K562 (cell line): ENCODE results near the gene NDUFC2. TPM values are rescaled to one million over a fixed set of nuclear protein-coding genes. Genes with fewer than 3 reads are reported as not detected.
A peak's percentile ranks its signal among the peaks of the same experiment; 100 is the strongest.

Experiments used
- ELF4 ChIP-seq: fragments of 450-650 bp; formaldehyde crosslinking; IDR thresholded peaks from 2 replicates; pipeline ENCODE4 v1.4.0; 2022; ENCODE audit warnings: missing genetic modification characterization
- GTF2A2 ChIP-seq: IDR thresholded peaks from 2 replicates; pipeline ENCODE4 v1.6.1; 2016; ENCODE audit warnings: mild to moderate bottlenecking, missing genetic modification characterization, missing compliant biosample characterization
- MEF2A ChIP-seq: IDR thresholded peaks from 2 replicates; pipeline ENCODE4 v1.6.1; 2011; ENCODE audit warnings: low read depth, mild to moderate bottlenecking, low read length, moderate library complexity; ENCODE audit not compliant: control insufficient read depth
- NCOA1 ChIP-seq: fragments of 450-650 bp; IDR thresholded peaks from 2 replicates; pipeline ENCODE4 v1.6.1; 2016; ENCODE audit warnings: low read depth
- PTRF ChIP-seq: fragments of 450-650 bp; IDR thresholded peaks from 2 replicates; pipeline ENCODE4 v1.6.1; 2016; ENCODE audit warnings: mild to moderate bottlenecking, missing genetic modification characterization, missing compliant biosample characterization
- TBP ChIP-seq: optimal IDR thresholded peaks from 2 replicates; pipeline ENCODE3; 2011; ENCODE audit warnings: low read depth, low read length, improper control_type of control experiment
- TRIM28 ChIP-seq: fragments of 450-650 bp; IDR thresholded peaks from 2 replicates; pipeline ENCODE4 v1.6.1; 2017
- ZNF324 ChIP-seq: fragments of 250-450 bp; sonication (Bioruptor Pico); IDR thresholded peaks from 2 replicates; pipeline ENCODE4 v1.4.0; 2020; ENCODE audit warnings: mild to moderate bottlenecking
- ZNF79 ChIP-seq: fragments of 250-450 bp; sonication (Bioruptor Pico); IDR thresholded peaks from 2 replicates; pipeline ENCODE4 v1.4.0; 2020; ENCODE audit warnings: low read depth, mild to moderate bottlenecking, moderate library complexity
- ZZZ3 ChIP-seq: fragments of 450-650 bp; IDR thresholded peaks from 2 replicates; pipeline ENCODE4 v1.6.1; 2016; ENCODE audit warnings: antibody characterized with exemption, mild to moderate bottlenecking, moderate library complexity
- polyA plus RNA-seq, 8 experiments: library from polyadenylated mRNA; depleted of rRNA in 4 of 8; stranded (reverse) in 5 of 8; unstranded in 3 of 8; fragments of >200 nt; fragmentation: Nextera tagmentation in 2 of 8; fragmentation: Illumina TruSeq in 1 of 8; extraction: Ambion mirVana in 2 of 8; extraction: Trizol in 1 of 8; gene quantifications; 2 replicates each; pipeline versions ENCODE4 v1.2.1 to v1.2.3, GENCODE V29; 2011 to 2014; ENCODE audit warnings: inconsistent platforms in 1 of 8, missing spikeins in 1 of 8
- total RNA-seq, 7 experiments: library from RNA; depleted of rRNA in 6 of 7; stranded (reverse); fragments of >200 nt in 6 of 7; fragmentation: Illumina TruSeq in 2 of 7; extraction: Trizol in 2 of 7; gene quantifications; 2 replicates each; pipeline versions ENCODE4 v1.2.1 to v1.2.3, GENCODE V29; 2011 to 2021; ENCODE audit warnings: low replicate concordance in 1 of 7
- TF ChIP-seq, protein P1 (sequence below): fragments of 450-650 bp; IDR thresholded peaks from 2 replicates; pipeline ENCODE4 v1.7.0; 2016; ENCODE audit warnings: borderline replicate concordance
- TF ChIP-seq, protein P2 (sequence below): sonication (generic); formaldehyde crosslinking; IDR thresholded peaks from 2 replicates; pipeline ENCODE4 v1.8.1; 2023; ENCODE audit warnings: mild to moderate bottlenecking, missing genetic modification reagents
- TF ChIP-seq, protein P3 (sequence below): fragments of 250-450 bp; sonication (Bioruptor Pico); IDR thresholded peaks from 2 replicates; pipeline ENCODE4 v1.4.0; 2020; ENCODE audit warnings: mild to moderate bottlenecking, moderate library complexity
- TF ChIP-seq, protein P4 (sequence below): fragments of 250-450 bp; sonication (Bioruptor Pico); IDR thresholded peaks from 2 replicates; pipeline ENCODE4 v1.8.0; 2021; ENCODE audit warnings: borderline replicate concordance, mild to moderate bottlenecking, moderate library complexity; ENCODE audit not compliant: poor library complexity, severe bottlenecking
- TF ChIP-seq, protein P5 (sequence below), 2 experiments: fragments of 200-800 bp in 1 of 2; sonication (Bioruptor generic) in 1 of 2; sonication (generic) in 1 of 2; formaldehyde crosslinking in 1 of 2; IDR thresholded peaks in 1 of 2; conservative IDR thresholded peaks in 1 of 2; 2 replicates each; pipeline versions ENCODE4 v1.5.0 to v1.6.1; 2016 to 2020; ENCODE audit warnings: missing compliant biosample characterization in 1 of 2, missing genetic modification characterization in 1 of 2, missing genetic modification reagents in 1 of 2
- TF ChIP-seq, protein P6 (sequence below): fragments of 450-650 bp; conservative IDR thresholded peaks from 2 replicates; pipeline ENCODE4 v1.6.1; 2016; ENCODE audit warnings: missing genetic modification characterization, low read depth, mild to moderate bottlenecking, control low read depth, missing compliant biosample characterization

The NDUFC2 gene
- total and polyA plus RNA-seq, 9 of the 15 experiments (the other 6 are each of a cell fraction or from before 2014, with no cell fraction given), result 168 to 1,119 (median 442) TPM

DNA sequence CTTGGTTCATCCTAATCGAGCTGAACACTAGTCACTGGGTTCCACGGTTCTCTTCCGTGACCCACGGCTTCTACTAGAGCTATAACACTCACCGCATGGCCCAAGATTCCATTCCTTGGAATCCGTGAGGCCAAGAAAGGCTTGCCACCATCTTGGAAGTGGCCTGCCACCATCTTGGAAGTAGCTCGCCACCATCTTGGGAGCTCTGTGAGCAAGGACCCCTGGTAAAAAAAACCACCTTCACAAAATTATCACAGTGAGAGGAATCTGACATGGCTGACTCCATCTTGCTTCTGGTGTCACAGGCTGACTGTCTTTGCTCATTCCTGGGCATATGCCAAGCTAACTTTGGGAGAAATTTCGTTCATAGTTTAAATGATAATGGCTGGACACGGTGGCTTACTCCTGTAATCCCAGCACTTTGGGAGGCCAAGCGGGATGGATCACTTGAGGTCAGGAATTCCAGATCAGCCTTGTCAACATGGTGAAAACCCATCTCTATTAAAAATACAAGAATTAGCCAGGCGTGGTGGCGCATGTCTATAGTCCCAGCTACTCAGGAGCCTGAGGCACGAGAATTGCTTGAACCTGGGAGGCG, 37.7 kb downstream of the NDUFC2 start (continued):
- TF ChIP-seq MEF2A (no peak), ZZZ3 (no peak), PTRF (peak; percentile 80), TRIM28 (no peak), ZNF79 (CRISPR knock-in tag) (no peak), GTF2A2 (tag) (0 out of 2 replicates have a peak, but pooled peaks have one; percentile 52), NCOA1 (no peak), ZNF324 (CRISPR knock-in tag) (no peak), TBP (no peak), ELF4 (CRISPR knock-in tag) (no peak)
- TF ChIP-seq, protein P1, sequence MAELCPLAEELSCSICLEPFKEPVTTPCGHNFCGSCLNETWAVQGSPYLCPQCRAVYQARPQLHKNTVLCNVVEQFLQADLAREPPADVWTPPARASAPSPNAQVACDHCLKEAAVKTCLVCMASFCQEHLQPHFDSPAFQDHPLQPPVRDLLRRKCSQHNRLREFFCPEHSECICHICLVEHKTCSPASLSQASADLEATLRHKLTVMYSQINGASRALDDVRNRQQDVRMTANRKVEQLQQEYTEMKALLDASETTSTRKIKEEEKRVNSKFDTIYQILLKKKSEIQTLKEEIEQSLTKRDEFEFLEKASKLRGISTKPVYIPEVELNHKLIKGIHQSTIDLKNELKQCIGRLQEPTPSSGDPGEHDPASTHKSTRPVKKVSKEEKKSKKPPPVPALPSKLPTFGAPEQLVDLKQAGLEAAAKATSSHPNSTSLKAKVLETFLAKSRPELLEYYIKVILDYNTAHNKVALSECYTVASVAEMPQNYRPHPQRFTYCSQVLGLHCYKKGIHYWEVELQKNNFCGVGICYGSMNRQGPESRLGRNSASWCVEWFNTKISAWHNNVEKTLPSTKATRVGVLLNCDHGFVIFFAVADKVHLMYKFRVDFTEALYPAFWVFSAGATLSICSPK, result no peak
- TF ChIP-seq, protein P2, sequence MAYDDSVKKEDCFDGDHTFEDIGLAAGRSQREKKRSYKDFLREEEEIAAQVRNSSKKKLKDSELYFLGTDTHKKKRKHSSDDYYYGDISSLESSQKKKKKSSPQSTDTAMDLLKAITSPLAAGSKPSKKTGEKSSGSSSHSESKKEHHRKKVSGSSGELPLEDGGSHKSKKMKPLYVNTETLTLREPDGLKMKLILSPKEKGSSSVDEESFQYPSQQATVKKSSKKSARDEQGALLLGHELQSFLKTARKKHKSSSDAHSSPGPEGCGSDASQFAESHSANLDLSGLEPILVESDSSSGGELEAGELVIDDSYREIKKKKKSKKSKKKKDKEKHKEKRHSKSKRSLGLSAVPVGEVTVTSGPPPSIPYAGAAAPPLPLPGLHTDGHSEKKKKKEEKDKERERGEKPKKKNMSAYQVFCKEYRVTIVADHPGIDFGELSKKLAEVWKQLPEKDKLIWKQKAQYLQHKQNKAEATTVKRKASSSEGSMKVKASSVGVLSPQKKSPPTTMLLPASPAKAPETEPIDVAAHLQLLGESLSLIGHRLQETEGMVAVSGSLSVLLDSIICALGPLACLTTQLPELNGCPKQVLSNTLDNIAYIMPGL (CRISPR knock-in tag), result no peak
- TF ChIP-seq, protein P3, sequence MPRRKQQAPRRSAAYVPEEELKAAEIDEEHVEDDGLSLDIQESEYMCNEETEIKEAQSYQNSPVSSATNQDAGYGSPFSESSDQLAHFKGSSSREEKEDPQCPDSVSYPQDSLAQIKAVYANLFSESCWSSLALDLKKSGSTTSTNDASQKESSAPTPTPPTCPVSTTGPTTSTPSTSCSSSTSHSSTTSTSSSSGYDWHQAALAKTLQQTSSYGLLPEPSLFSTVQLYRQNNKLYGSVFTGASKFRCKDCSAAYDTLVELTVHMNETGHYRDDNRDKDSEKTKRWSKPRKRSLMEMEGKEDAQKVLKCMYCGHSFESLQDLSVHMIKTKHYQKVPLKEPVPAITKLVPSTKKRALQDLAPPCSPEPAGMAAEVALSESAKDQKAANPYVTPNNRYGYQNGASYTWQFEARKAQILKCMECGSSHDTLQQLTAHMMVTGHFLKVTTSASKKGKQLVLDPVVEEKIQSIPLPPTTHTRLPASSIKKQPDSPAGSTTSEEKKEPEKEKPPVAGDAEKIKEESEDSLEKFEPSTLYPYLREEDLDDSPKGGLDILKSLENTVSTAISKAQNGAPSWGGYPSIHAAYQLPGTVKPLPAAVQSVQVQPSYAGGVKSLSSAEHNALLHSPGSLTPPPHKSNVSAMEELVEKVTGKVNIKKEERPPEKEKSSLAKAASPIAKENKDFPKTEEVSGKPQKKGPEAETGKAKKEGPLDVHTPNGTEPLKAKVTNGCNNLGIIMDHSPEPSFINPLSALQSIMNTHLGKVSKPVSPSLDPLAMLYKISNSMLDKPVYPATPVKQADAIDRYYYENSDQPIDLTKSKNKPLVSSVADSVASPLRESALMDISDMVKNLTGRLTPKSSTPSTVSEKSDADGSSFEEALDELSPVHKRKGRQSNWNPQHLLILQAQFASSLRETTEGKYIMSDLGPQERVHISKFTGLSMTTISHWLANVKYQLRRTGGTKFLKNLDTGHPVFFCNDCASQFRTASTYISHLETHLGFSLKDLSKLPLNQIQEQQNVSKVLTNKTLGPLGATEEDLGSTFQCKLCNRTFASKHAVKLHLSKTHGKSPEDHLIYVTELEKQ (CRISPR knock-in tag), result 0 out of 2 replicates have a peak, but pooled peaks have one; percentile 38
- TF ChIP-seq, protein P4, sequence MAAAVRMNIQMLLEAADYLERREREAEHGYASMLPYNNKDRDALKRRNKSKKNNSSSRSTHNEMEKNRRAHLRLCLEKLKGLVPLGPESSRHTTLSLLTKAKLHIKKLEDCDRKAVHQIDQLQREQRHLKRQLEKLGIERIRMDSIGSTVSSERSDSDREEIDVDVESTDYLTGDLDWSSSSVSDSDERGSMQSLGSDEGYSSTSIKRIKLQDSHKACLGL (CRISPR knock-in tag), result no peak
- TF ChIP-seq, protein P5, sequence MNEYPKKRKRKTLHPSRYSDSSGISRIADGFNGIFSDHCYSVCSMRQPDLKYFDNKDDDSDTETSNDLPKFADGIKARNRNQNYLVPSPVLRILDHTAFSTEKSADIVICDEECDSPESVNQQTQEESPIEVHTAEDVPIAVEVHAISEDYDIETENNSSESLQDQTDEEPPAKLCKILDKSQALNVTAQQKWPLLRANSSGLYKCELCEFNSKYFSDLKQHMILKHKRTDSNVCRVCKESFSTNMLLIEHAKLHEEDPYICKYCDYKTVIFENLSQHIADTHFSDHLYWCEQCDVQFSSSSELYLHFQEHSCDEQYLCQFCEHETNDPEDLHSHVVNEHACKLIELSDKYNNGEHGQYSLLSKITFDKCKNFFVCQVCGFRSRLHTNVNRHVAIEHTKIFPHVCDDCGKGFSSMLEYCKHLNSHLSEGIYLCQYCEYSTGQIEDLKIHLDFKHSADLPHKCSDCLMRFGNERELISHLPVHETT (CRISPR knock-in tag; conservative IDR thresholded peaks at IDR 0.05 in 1 of 2, IDR thresholded peaks at IDR 0.05 in 1 of 2), result peak in 1 of 2 experiments; percentile 56; a peak in 1 of 4 replicates
- TF ChIP-seq, protein P6, sequence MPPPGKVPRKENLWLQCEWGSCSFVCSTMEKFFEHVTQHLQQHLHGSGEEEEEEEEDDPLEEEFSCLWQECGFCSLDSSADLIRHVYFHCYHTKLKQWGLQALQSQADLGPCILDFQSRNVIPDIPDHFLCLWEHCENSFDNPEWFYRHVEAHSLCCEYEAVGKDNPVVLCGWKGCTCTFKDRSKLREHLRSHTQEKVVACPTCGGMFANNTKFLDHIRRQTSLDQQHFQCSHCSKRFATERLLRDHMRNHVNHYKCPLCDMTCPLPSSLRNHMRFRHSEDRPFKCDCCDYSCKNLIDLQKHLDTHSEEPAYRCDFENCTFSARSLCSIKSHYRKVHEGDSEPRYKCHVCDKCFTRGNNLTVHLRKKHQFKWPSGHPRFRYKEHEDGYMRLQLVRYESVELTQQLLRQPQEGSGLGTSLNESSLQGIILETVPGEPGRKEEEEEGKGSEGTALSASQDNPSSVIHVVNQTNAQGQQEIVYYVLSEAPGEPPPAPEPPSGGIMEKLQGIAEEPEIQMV (tag), result 0 out of 2 replicates have a peak, but pooled peaks have one; percentile 45
